MCF 10A (cell line): ENCODE results near the gene PHACTR1. TPM values are rescaled to one million over a fixed set of nuclear protein-coding genes. Genes with fewer than 3 reads are reported as not detected.

Experiments used
- BruUV-seq: library from RNA; stranded (reverse); fragments of 400-500 nt; replicated peaks from 2 replicates; lab custom pipeline; 2021; lab: Mats Ljungman, UMichigan
- CTCF ChIA-PET: fragments of 300-600 bp; sonication (Branson Sonifier 250); formaldehyde crosslinking; extraction: SDS; loops from one replicate; lab custom pipeline; 2021; ENCODE audit warnings: antibody characterized with exemption, inconsistent platforms; lab: Yijun Ruan, JAX
- POLR2A ChIA-PET: fragments of 300-600, 350-650 bp; sonication (Branson Sonifier 250); formaldehyde crosslinking; extraction: SDS; loops from one replicate; lab custom pipeline; 2020; ENCODE audit warnings: antibody characterized with exemption, inconsistent platforms; lab: Yijun Ruan, JAX
- DNase-seq: peaks from one replicate; pipeline ENCODE4 v3.0.0-alpha.2; 2018; ENCODE audit not compliant: unreplicated experiment
- H3K27ac Mint-ChIP-seq: one replicate; pipeline ENCODE4 v1.8.0; 2022; ENCODE audit warnings: mild to moderate bottlenecking, low read depth, mixed read lengths; ENCODE audit not compliant: unreplicated experiment
- H3K27me3 Mint-ChIP-seq: one replicate; pipeline ENCODE4 v1.8.0; 2022; ENCODE audit warnings: mixed read lengths; ENCODE audit not compliant: insufficient read depth, unreplicated experiment
- H3K36me3 Mint-ChIP-seq: one replicate; pipeline ENCODE4 v1.8.0; 2022; ENCODE audit warnings: mild to moderate bottlenecking, moderate library complexity, mixed read lengths; ENCODE audit not compliant: insufficient read depth, unreplicated experiment
- H3K4me1 Mint-ChIP-seq: one replicate; pipeline ENCODE4 v1.8.0; 2022; ENCODE audit warnings: mixed read lengths; ENCODE audit not compliant: insufficient read depth, unreplicated experiment
- H3K4me3 Mint-ChIP-seq: one replicate; pipeline ENCODE4 v1.8.0; 2022; ENCODE audit warnings: mild to moderate bottlenecking, moderate library complexity, mixed read lengths; ENCODE audit not compliant: unreplicated experiment
- H3K9me3 Mint-ChIP-seq: one replicate; pipeline ENCODE4 v1.8.0; 2022; ENCODE audit warnings: mixed read lengths; ENCODE audit not compliant: unreplicated experiment
- intact Hi-C: fragments of 100-400 bp; cut with micrococcal nuclease; formaldehyde crosslinking; loops from 2 replicates; pipeline ENCODE4 v1.14.1; 2022
- total RNA-seq: library from RNA; stranded (reverse); gene quantifications from 2 replicates; pipeline ENCODE4 v1.2.3, GENCODE V29; 2022
- TF ChIP-seq, protein P1 (sequence below): fragments of 200-600 bp; IDR thresholded peaks from one replicate; pipeline ENCODE4 v1.8.0; 2022; ENCODE audit warnings: antibody characterized with exemption, mild to moderate bottlenecking; ENCODE audit not compliant: unreplicated experiment

PHACTR1 gene
- total RNA-seq, 1 experiment from 2014 or later = not detected

- TF ChIP-seq, protein P1, sequence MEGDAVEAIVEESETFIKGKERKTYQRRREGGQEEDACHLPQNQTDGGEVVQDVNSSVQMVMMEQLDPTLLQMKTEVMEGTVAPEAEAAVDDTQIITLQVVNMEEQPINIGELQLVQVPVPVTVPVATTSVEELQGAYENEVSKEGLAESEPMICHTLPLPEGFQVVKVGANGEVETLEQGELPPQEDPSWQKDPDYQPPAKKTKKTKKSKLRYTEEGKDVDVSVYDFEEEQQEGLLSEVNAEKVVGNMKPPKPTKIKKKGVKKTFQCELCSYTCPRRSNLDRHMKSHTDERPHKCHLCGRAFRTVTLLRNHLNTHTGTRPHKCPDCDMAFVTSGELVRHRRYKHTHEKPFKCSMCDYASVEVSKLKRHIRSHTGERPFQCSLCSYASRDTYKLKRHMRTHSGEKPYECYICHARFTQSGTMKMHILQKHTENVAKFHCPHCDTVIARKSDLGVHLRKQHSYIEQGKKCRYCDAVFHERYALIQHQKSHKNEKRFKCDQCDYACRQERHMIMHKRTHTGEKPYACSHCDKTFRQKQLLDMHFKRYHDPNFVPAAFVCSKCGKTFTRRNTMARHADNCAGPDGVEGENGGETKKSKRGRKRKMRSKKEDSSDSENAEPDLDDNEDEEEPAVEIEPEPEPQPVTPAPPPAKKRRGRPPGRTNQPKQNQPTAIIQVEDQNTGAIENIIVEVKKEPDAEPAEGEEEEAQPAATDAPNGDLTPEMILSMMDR = no peak
- ChIA-PET POLR2A (no interaction called here), CTCF (no interaction called here)
- H3K4me3 Mint-ChIP-seq = no peak overlapping the region
- intact Hi-C loops = no loop called here
- BruUV-seq = no TSS peak
- peaks cover 38% of the 10 kb centered on the region for H3K27me3 Mint-ChIP-seq
- H3K36me3 Mint-ChIP-seq = no peaks in the 10 kb centered on the region
- H3K4me1 Mint-ChIP-seq = no peaks in the 10 kb centered on the region
- H3K9me3 Mint-ChIP-seq = no peaks in the 10 kb centered on the region
- DNase-seq = no peak
- no peak overlapping the region for H3K27ac Mint-ChIP-seq
These were observed 74.8 kb downstream of the PHACTR1 start for GRCh38 chr6:12791371-12791770.

- no peaks in the 10 kb centered on the region for H3K4me1 Mint-ChIP-seq
- peaks cover 53% of the 10 kb centered on the region for H3K27me3 Mint-ChIP-seq
- BruUV-seq = no TSS peak
- intact Hi-C loops = no loop called here
- H3K27ac Mint-ChIP-seq = no peak overlapping the region
- TF ChIP-seq, protein P1 = no peak
- peaks cover 7% of the 10 kb centered on the region for H3K36me3 Mint-ChIP-seq
- H3K4me3 Mint-ChIP-seq = no peak overlapping the region
- ChIA-PET POLR2A (no interaction called here), CTCF (no interaction called here)
- no peaks in the 10 kb centered on the region for H3K9me3 Mint-ChIP-seq
- no peak for DNase-seq
These were observed 81.8 kb downstream of the PHACTR1 start for GRCh38 chr6:12798326-12798725.

GRCh38 chr6:12800120-12800519 is 83.6 kb downstream of the PHACTR1 start:
- Mint-ChIP-seq H3K27me3 (peaks cover 46% of the 10 kb centered on the region), H3K36me3 (peaks cover 7% of the 10 kb centered on the region), H3K9me3 (no peaks in the 10 kb centered on the region), H3K4me3 (no peak overlapping the region), H3K27ac (no peak overlapping the region), H3K4me1 (no peaks in the 10 kb centered on the region)
- TF ChIP-seq, protein P1 = no peak
- CTCF ChIA-PET = no interaction called here
- intact Hi-C loops = no loop called here
- no TSS peak for BruUV-seq
- POLR2A ChIA-PET = no interaction called here
- DNase-seq = no peak

DNA sequence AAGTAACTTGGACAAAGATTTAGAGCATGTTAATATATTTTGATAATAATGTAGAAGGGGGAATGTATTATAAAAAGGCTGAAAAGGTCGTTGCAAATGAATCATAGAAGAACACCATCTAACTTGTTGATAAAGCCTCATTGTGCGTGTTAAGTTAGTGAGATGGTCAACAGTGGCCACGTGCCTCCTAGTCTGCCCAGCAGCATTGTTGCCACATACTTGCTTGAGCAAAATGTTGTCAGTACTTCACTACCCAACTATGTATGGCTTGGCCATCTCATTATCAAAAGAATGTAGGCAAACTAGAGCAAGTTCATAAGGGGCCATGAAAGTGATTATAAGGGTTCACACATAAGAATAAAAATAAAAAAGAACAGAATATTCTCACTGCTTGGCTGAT is 84.6 kb downstream of the PHACTR1 start:
- Mint-ChIP-seq H3K27me3 (peaks cover 46% of the 10 kb centered on the region), H3K9me3 (no peaks in the 10 kb centered on the region), H3K4me3 (no peak overlapping the region), H3K36me3 (peaks cover 7% of the 10 kb centered on the region), H3K27ac (no peak overlapping the region), H3K4me1 (no peaks in the 10 kb centered on the region)
- ChIA-PET CTCF (no interaction called here), POLR2A (no interaction called here)
- intact Hi-C loops = no loop called here
- TF ChIP-seq, protein P1 = no peak
- DNase-seq = peak; percentile 68
- BruUV-seq = no TSS peak
